Measurements from ENCODE around the gene GPANK1.

Gene GPANK1

DNA sequence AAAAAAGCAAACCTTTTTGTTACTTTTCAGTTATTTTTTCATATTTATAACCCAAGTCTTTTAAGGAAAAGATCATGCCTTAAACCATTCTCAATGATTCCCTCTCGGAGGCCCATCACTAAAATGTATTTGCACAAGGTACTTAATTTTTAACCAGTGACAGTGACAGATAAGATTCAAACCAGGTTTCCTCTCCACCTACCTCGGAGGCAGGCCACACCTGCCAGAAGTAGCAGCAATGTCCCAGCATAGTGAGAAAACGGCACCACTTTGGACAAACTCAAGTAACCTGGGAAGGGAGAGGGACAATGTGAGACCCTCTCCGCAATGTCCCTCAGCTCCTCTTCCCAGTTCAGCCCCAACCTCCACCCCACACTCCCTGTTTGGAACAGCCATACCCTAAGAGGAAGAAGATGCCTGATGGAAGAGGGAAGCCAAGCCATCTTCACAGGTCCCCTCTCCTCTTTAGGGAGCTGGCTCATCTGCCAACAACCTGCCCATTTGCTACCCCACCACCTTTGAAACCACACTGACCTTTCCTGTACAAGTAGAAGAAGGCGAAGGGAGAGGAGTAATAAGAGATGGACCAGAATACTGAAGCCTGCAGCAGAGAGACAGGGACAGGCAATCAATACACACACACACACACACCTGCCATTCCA lies 36.1 kb upstream of the GPANK1 start:
- Histone ChIP-seq H3K4me1 (ENCODE audit: insufficient read depth, insufficient read length) (peaks cover 5% of the 10 kb centered on the region), H3K27me3 (ENCODE audit: insufficient read depth, insufficient read length) (no peaks in the 10 kb centered on the region), H3K9ac (ENCODE audit: insufficient read length, low read depth) (no peak overlapping the region), H3K36me3 (ENCODE audit: insufficient read depth, insufficient read length, low read length) (peaks cover 43% of the 10 kb centered on the region), H3K9me3 (ENCODE audit: insufficient read depth, low read length) (no peaks in the 10 kb centered on the region), H3K4me3 (ENCODE audit: insufficient read length, low read depth) (no peak overlapping the region)
- DNase-seq (ENCODE audit: low read depth, low spot score) = no peak
- TF ChIP-seq ZNF274 (IDR thresholded peaks at IDR 0.05; ENCODE audit: low read depth, low read length) (no peak), YY1 (IDR thresholded peaks at IDR 0.05; ENCODE audit: insufficient read depth, insufficient read length) (no peak), SUZ12 (IDR thresholded peaks at IDR 0.05; ENCODE audit: extremely low read depth, insufficient read depth, insufficient read length) (no peak)

DNA sequence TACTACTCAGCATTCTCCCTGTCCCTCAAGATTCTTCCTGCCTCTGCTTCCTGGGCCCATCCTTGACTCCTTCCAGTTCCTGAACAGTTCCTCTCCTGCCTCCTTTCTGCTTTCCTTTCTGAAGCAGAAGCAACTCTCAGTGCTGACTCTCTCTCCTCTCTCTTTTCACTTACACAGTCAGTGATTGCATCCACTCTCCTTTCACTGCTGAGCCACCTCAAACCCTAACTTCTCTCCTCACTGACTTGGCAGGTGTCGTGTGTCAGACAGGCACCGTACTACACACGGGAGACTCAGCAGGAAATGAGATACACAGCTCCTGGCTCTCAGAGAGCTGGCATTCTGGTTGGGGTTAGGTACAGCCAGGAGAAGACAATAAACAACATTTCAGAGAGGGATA lies 32.8 kb upstream of the GPANK1 start:
- DNase-seq (ENCODE audit: low read depth, low spot score) = no peak
- no peaks in the 10 kb centered on the region for H3K9me3 ChIP-seq (ENCODE audit: insufficient read depth, low read length)
- H3K36me3 ChIP-seq (ENCODE audit: insufficient read depth, insufficient read length, low read length) = peaks cover 64% of the 10 kb centered on the region
- no peak overlapping the region for H3K4me3 ChIP-seq (ENCODE audit: insufficient read length, low read depth)
- no peaks in the 10 kb centered on the region for H3K27me3 ChIP-seq (ENCODE audit: insufficient read depth, insufficient read length)
- TF ChIP-seq SUZ12 (IDR thresholded peaks at IDR 0.05; ENCODE audit: extremely low read depth, insufficient read depth, insufficient read length) (no peak), YY1 (IDR thresholded peaks at IDR 0.05; ENCODE audit: insufficient read depth, insufficient read length) (no peak), ZNF274 (IDR thresholded peaks at IDR 0.05; ENCODE audit: low read depth, low read length) (no peak)
- H3K4me1 ChIP-seq (ENCODE audit: insufficient read depth, insufficient read length) = peaks cover 5% of the 10 kb centered on the region
- no peak overlapping the region for H3K9ac ChIP-seq (ENCODE audit: insufficient read length, low read depth)

DNA sequence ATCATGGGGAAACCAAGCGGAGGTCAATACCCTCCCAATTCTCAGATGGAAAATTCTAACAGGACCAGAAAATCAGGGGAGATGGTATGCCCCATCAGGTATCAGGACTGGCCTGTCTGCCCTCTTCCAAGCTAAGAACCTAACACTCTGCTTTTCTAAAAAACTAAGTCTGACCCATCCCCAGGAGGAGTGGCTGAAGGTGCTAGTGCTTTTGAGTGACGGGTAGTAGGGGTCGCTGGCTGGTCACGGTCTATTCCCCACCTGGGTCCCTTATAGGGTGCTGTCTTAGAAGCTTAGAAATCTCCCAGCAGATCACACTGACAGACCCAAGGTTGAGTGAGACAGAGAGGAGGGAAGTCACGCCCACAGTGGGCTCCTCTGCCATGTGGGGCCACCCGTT lies 28.7 kb upstream of the GPANK1 start:
- H3K4me3 ChIP-seq (ENCODE audit: insufficient read length, low read depth) = no peak overlapping the region
- no peak for DNase-seq (ENCODE audit: low read depth, low spot score)
- H3K4me1 ChIP-seq (ENCODE audit: insufficient read depth, insufficient read length) = peaks cover 7% of the 10 kb centered on the region
- H3K36me3 ChIP-seq (ENCODE audit: insufficient read depth, insufficient read length, low read length) = peaks cover 65% of the 10 kb centered on the region
- H3K27me3 ChIP-seq (ENCODE audit: insufficient read depth, insufficient read length) = no peaks in the 10 kb centered on the region
- H3K9ac ChIP-seq (ENCODE audit: insufficient read length, low read depth) = no peak overlapping the region
- no peak for TF ChIP-seq YY1 (IDR thresholded peaks at IDR 0.05; ENCODE audit: insufficient read depth, insufficient read length)
- TF ChIP-seq SUZ12 (IDR thresholded peaks at IDR 0.05; ENCODE audit: extremely low read depth, insufficient read depth, insufficient read length) = no peak
- no peak for TF ChIP-seq ZNF274 (IDR thresholded peaks at IDR 0.05; ENCODE audit: low read depth, low read length)
- H3K9me3 ChIP-seq (ENCODE audit: insufficient read depth, low read length) = no peaks in the 10 kb centered on the region

DNA sequence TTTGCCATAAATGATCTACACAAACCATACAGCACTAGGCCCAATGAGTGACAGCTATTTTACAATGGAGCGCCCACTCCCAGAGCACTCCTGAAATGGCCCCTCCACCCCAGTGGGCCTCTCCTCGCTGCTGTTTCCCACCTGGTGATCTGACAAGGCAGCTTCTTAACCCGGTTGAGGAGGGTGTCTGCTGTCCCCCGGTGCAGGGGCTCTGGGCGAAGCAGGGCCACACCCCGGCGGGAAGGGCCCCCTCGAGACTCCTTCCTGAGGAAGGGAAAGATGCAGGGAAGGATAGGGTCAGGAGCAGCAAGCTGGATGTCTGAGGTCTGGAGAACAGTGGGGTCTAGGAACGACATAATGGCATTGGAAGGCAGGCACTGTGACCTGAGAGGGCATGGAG lies 28.1 kb upstream of the GPANK1 start:
- Histone ChIP-seq H3K4me3 (ENCODE audit: insufficient read length, low read depth) (no peak overlapping the region), H3K36me3 (ENCODE audit: insufficient read depth, insufficient read length, low read length) (peaks cover 71% of the 10 kb centered on the region), H3K27me3 (ENCODE audit: insufficient read depth, insufficient read length) (no peaks in the 10 kb centered on the region), H3K4me1 (ENCODE audit: insufficient read depth, insufficient read length) (peaks cover 11% of the 10 kb centered on the region), H3K9ac (ENCODE audit: insufficient read length, low read depth) (no peak overlapping the region), H3K9me3 (ENCODE audit: insufficient read depth, low read length) (no peaks in the 10 kb centered on the region)
- no peak for DNase-seq (ENCODE audit: low read depth, low spot score)
- TF ChIP-seq ZNF274 (IDR thresholded peaks at IDR 0.05; ENCODE audit: low read depth, low read length) (no peak), YY1 (IDR thresholded peaks at IDR 0.05; ENCODE audit: insufficient read depth, insufficient read length) (no peak), SUZ12 (IDR thresholded peaks at IDR 0.05; ENCODE audit: extremely low read depth, insufficient read depth, insufficient read length) (no peak)

DNA sequence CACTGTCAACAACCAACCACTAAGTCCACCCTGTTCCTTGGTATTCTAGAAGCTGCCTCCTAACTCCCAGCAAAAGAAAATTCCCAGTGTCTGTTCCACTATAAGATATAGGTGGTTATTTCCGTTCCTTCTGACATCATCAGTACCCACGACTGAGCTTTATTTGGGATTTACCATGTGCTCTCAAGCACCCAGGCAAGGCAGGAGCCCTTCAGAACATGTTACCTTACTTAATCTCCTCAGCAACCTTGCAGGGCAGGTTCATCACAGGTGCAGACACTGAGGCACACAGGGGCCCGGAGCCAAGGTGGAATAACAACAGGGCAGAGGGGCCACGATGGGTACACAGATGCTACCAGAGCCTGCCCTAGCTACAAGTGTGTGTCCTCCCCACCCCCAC lies 27.6 kb upstream of the GPANK1 start:
- Histone ChIP-seq H3K27me3 (ENCODE audit: insufficient read depth, insufficient read length) (no peaks in the 10 kb centered on the region), H3K4me3 (ENCODE audit: insufficient read length, low read depth) (no peak overlapping the region), H3K9me3 (ENCODE audit: insufficient read depth, low read length) (no peaks in the 10 kb centered on the region), H3K9ac (ENCODE audit: insufficient read length, low read depth) (no peak overlapping the region), H3K4me1 (ENCODE audit: insufficient read depth, insufficient read length) (peaks cover 14% of the 10 kb centered on the region), H3K36me3 (ENCODE audit: insufficient read depth, insufficient read length, low read length) (peaks cover 72% of the 10 kb centered on the region)
- no peak for TF ChIP-seq ZNF274 (IDR thresholded peaks at IDR 0.05; ENCODE audit: low read depth, low read length)
- no peak for TF ChIP-seq YY1 (IDR thresholded peaks at IDR 0.05; ENCODE audit: insufficient read depth, insufficient read length)
- TF ChIP-seq SUZ12 (IDR thresholded peaks at IDR 0.05; ENCODE audit: extremely low read depth, insufficient read depth, insufficient read length) = no peak
- DNase-seq (ENCODE audit: low read depth, low spot score) = no peak

DNA sequence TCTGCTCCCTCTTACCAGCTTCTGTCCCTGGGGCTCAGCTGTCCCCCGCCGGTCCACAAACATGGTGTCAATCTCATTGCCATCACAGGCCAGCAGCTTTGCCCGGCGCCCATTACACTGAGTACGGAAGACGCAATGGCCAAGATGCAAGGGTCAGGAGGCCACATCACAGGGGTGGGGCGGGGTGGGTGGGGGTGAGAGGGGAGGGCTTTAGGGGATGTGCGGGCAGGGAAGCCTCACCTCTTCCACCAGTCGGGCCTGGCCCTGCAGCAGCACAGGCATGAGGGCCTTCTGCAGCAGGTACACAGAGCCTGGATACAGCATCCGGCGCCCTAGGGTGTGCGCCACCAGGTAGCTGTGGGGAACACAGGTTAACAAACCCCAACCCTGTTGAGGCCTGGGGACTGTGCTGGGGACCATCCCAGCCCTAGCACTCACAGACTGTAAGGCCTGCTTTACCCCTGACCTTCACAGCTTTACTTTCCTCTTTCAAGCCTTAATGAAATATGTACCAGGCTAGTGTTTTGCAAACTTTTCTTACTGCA lies 26.8 kb upstream of the GPANK1 start:
- no peak for DNase-seq (ENCODE audit: low read depth, low spot score)
- no peak overlapping the region for H3K9ac ChIP-seq (ENCODE audit: insufficient read length, low read depth)
- H3K4me1 ChIP-seq (ENCODE audit: insufficient read depth, insufficient read length) = peaks cover 14% of the 10 kb centered on the region
- no peaks in the 10 kb centered on the region for H3K9me3 ChIP-seq (ENCODE audit: insufficient read depth, low read length)
- TF ChIP-seq SUZ12 (IDR thresholded peaks at IDR 0.05; ENCODE audit: extremely low read depth, insufficient read depth, insufficient read length) (no peak), YY1 (IDR thresholded peaks at IDR 0.05; ENCODE audit: insufficient read depth, insufficient read length) (no peak), ZNF274 (IDR thresholded peaks at IDR 0.05; ENCODE audit: low read depth, low read length) (no peak)
- H3K27me3 ChIP-seq (ENCODE audit: insufficient read depth, insufficient read length) = no peaks in the 10 kb centered on the region
- no peak overlapping the region for H3K4me3 ChIP-seq (ENCODE audit: insufficient read length, low read depth)
- peaks cover 74% of the 10 kb centered on the region for H3K36me3 ChIP-seq (ENCODE audit: insufficient read depth, insufficient read length, low read length)

DNA sequence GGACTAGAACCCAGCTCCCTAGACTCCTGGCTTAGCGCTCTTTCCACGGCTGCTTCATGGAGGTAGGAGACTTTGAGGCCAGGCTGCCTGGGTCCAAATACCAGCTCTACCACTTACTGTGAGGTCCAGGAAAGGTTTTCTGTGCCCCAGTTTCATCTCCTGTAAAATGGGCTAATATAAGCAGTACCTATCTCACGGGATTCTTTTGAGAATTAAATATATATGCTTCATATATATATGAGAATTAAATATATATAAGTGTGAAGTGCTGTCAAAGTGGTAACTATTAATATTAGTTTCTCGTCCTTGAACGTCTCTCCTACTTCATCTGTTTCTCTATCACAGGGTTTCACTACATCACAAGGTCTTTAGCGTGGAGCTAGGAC lies 26.3 kb upstream of the GPANK1 start:
- no peak for DNase-seq (ENCODE audit: low read depth, low spot score)
- H3K4me1 ChIP-seq (ENCODE audit: insufficient read depth, insufficient read length) = peaks cover 14% of the 10 kb centered on the region
- H3K9ac ChIP-seq (ENCODE audit: insufficient read length, low read depth) = no peak overlapping the region
- TF ChIP-seq SUZ12 (IDR thresholded peaks at IDR 0.05; ENCODE audit: extremely low read depth, insufficient read depth, insufficient read length) (no peak), ZNF274 (IDR thresholded peaks at IDR 0.05; ENCODE audit: low read depth, low read length) (no peak), YY1 (IDR thresholded peaks at IDR 0.05; ENCODE audit: insufficient read depth, insufficient read length) (no peak)
- H3K27me3 ChIP-seq (ENCODE audit: insufficient read depth, insufficient read length) = no peaks in the 10 kb centered on the region
- H3K36me3 ChIP-seq (ENCODE audit: insufficient read depth, insufficient read length, low read length) = peaks cover 75% of the 10 kb centered on the region
- no peak overlapping the region for H3K4me3 ChIP-seq (ENCODE audit: insufficient read length, low read depth)
- no peaks in the 10 kb centered on the region for H3K9me3 ChIP-seq (ENCODE audit: insufficient read depth, low read length)
